H9 (cell line): ENCODE data around the gene CPNE8. TPM values are rescaled to one million over a fixed set of nuclear protein-coding genes. Genes with fewer than 3 reads are reported as not detected.

Source experiments
- DNase-seq: peaks from one replicate; pipeline ENCODE4 v3.0.0-alpha.2; 2017
- H2AFZ ChIP-seq: one replicate; pipeline ENCODE4 v1.6.1; 2013; ENCODE audit warnings: mild to moderate bottlenecking, low read length, control low read depth, moderate library complexity
- H2AK5ac ChIP-seq: 2 replicates; pipeline ENCODE4 v1.6.1; 2013; ENCODE audit warnings: low read length, control low read depth, mixed read lengths; ENCODE audit not compliant: insufficient read length
- H2BK120ac ChIP-seq: one replicate; pipeline ENCODE4 v1.6.1; 2013; ENCODE audit warnings: low read depth, mild to moderate bottlenecking, low read length, control low read depth, inconsistent platforms; ENCODE audit not compliant: poor library complexity, severe bottlenecking
- H2BK12ac ChIP-seq: 2 replicates; pipeline ENCODE4 v1.6.1; 2013; ENCODE audit warnings: low read length, control low read depth, mixed read lengths, low read depth; ENCODE audit not compliant: insufficient read length
- H2BK15ac ChIP-seq: 2 replicates; pipeline ENCODE4 v1.6.1; 2013; ENCODE audit warnings: low read depth, low read length, control low read depth
- H2BK20ac ChIP-seq: one replicate; pipeline ENCODE4 v1.6.1; 2013; ENCODE audit warnings: low read depth, mild to moderate bottlenecking, low read length, control low read depth, inconsistent platforms; ENCODE audit not compliant: poor library complexity, severe bottlenecking
- H2BK5ac ChIP-seq: 2 replicates; pipeline ENCODE4 v1.6.1; 2013; ENCODE audit warnings: low read length, control low read depth, mixed read lengths; ENCODE audit not compliant: insufficient read length
- H3K14ac ChIP-seq: 2 replicates; pipeline ENCODE4 v1.6.1; 2013; ENCODE audit warnings: low read length, control low read depth; ENCODE audit not compliant: insufficient read depth
- H3K18ac ChIP-seq: 2 replicates; pipeline ENCODE4 v1.6.1; 2013; ENCODE audit warnings: low read depth, mild to moderate bottlenecking, mixed read lengths, low read length, control low read depth; ENCODE audit not compliant: insufficient read length
- H3K23ac ChIP-seq: 2 replicates; pipeline ENCODE4 v1.6.1; 2013; ENCODE audit warnings: low read length, control low read depth, mixed read lengths, low read depth; ENCODE audit not compliant: insufficient read length
- H3K23me2 ChIP-seq: 2 replicates; pipeline ENCODE4 v1.6.1; 2013; ENCODE audit warnings: low read depth, mild to moderate bottlenecking, mixed read lengths, low read length, control low read depth; ENCODE audit not compliant: insufficient read length, poor library complexity, severe bottlenecking
- H3K27ac ChIP-seq: 2 replicates; pipeline ENCODE4 v1.5.1; 2013; ENCODE audit warnings: low read length, control low read depth, mixed read lengths, low read depth; ENCODE audit not compliant: insufficient read length
- H3K27me3 ChIP-seq: 2 replicates; pipeline ENCODE4 v1.6.1; 2013; ENCODE audit warnings: low read length, control low read depth, inconsistent platforms; ENCODE audit not compliant: insufficient read depth
- H3K4ac ChIP-seq: 2 replicates; pipeline ENCODE4 v1.6.1; 2013; ENCODE audit warnings: low read depth, mild to moderate bottlenecking, control low read depth, inconsistent platforms, low read length, moderate library complexity
- H3K4me1 ChIP-seq: 2 replicates; pipeline ENCODE4 v1.6.1; 2013; ENCODE audit warnings: low read length, control low read depth, inconsistent platforms; ENCODE audit not compliant: insufficient read depth
- H3K4me2 ChIP-seq: 2 replicates; pipeline ENCODE4 v1.6.1; 2013; ENCODE audit warnings: low read length, control low read depth, mixed read lengths; ENCODE audit not compliant: insufficient read length, insufficient read depth
- H3K56ac ChIP-seq: 2 replicates; pipeline ENCODE4 v1.6.1; 2013; ENCODE audit warnings: low read depth, mild to moderate bottlenecking, mixed read lengths, low read length, control low read depth; ENCODE audit not compliant: insufficient read length
- H3K79me1 ChIP-seq: 2 replicates; pipeline ENCODE4 v1.6.1; 2013; ENCODE audit warnings: low read depth, mild to moderate bottlenecking, moderate library complexity, low read length, control low read depth, inconsistent platforms; ENCODE audit not compliant: insufficient read depth, poor library complexity, severe bottlenecking
- H3K79me2 ChIP-seq: 2 replicates; pipeline ENCODE4 v1.6.1; 2013; ENCODE audit warnings: low read length, control low read depth, inconsistent platforms; ENCODE audit not compliant: insufficient read depth
- H3K9ac ChIP-seq: 2 replicates; pipeline ENCODE4 v1.6.1; 2013; ENCODE audit warnings: low read length, control low read depth, mixed read lengths; ENCODE audit not compliant: insufficient read length; ENCODE audit errors: extremely low read depth
- H3K9me3 ChIP-seq: one replicate; pipeline ENCODE4 v1.6.1; 2013; ENCODE audit warnings: low read depth, low read length, inconsistent platforms; ENCODE audit not compliant: control insufficient read depth
- H3T11ph ChIP-seq: one replicate; pipeline ENCODE4 v1.6.1; 2013; ENCODE audit warnings: mild to moderate bottlenecking, low read length, control low read depth, inconsistent platforms
- H4K20me1 ChIP-seq: one replicate; pipeline ENCODE4 v1.6.1; 2013; ENCODE audit not compliant: control insufficient read depth, insufficient read length, insufficient read depth
- H4K5ac ChIP-seq: 2 replicates; pipeline ENCODE4 v1.6.1; 2013; ENCODE audit warnings: low read depth, mild to moderate bottlenecking, mixed read lengths, low read length, control low read depth; ENCODE audit not compliant: insufficient read length
- H4K8ac ChIP-seq: replicated peaks from 2 replicates; pipeline ENCODE4 v1.6.1; 2013; ENCODE audit warnings: low read length, control low read depth, mixed read lengths, low read depth; ENCODE audit not compliant: insufficient read length
- H4K91ac ChIP-seq: 2 replicates; pipeline ENCODE4 v1.6.1; 2013; ENCODE audit warnings: low read depth, mild to moderate bottlenecking, moderate library complexity, mixed read lengths, low read length, control low read depth; ENCODE audit not compliant: insufficient read length
- H3K27ac Mint-ChIP-seq, 3 experiments: 2 replicates in 2 of 3; 3 replicates in 1 of 3; pipeline ENCODE4 v1.8.0; 2020 to 2021; ENCODE audit warnings: mixed read lengths in 3 of 3, mild to moderate bottlenecking in 1 of 3, moderate library complexity in 1 of 3
- H3K27me3 Mint-ChIP-seq: 2 replicates; pipeline ENCODE4 v1.8.0; 2021; ENCODE audit warnings: low read depth, mild to moderate bottlenecking, moderate library complexity, mixed read lengths
- H3K36me3 Mint-ChIP-seq, 3 experiments: 2 replicates in 2 of 3; 3 replicates in 1 of 3; pipeline ENCODE4 v1.8.0; 2020 to 2021; ENCODE audit warnings: low read depth in 3 of 3, mixed read lengths in 3 of 3; ENCODE audit not compliant: insufficient read depth in 1 of 3
- H3K4me1 Mint-ChIP-seq, 2 experiments: 2 replicates each; pipeline ENCODE4 v1.8.0; 2020; ENCODE audit warnings: mixed read lengths in 2 of 2
- H3K4me3 Mint-ChIP-seq, 2 experiments: 2 replicates in 1 of 2; 3 replicates in 1 of 2; pipeline ENCODE4 v1.8.0; 2020 to 2021; ENCODE audit warnings: mild to moderate bottlenecking in 2 of 2, mixed read lengths in 2 of 2, moderate library complexity in 1 of 2
- H3K9me3 Mint-ChIP-seq, 2 experiments: 2 replicates in 1 of 2; 3 replicates in 1 of 2; pipeline ENCODE4 v1.8.0; 2020; ENCODE audit warnings: mild to moderate bottlenecking in 2 of 2, mixed read lengths in 2 of 2, moderate library complexity in 1 of 2
- WGBS: extraction: QIAGEN DNeasy Blood & Tissue Kit; methylation state at CpG from one replicate; pipeline ENCODE4 v1.1.7; 2013; ENCODE audit warnings: missing lambda C conversion rate, low lambda C conversion rate, mixed read lengths; ENCODE audit not compliant: insufficient read length; ENCODE audit errors: extremely low coverage; 5-methylcytosine and 5-hydroxymethylcytosine counted together
- total RNA-seq: library from RNA; stranded (reverse); gene quantifications from 2 replicates; pipeline ENCODE4 v1.2.1, GENCODE V29; 2021
- TF ChIP-seq, protein P1 (sequence below): fragments of 200-600 bp; sonication (generic); conservative IDR thresholded peaks from 3 replicates; pipeline ENCODE4 v1.8.0; 2021; ENCODE audit warnings: antibody characterized with exemption, mild to moderate bottlenecking

The CPNE8 gene
- total RNA-seq, 1 experiment from 2014 or later: 1.9 TPM

DNA sequence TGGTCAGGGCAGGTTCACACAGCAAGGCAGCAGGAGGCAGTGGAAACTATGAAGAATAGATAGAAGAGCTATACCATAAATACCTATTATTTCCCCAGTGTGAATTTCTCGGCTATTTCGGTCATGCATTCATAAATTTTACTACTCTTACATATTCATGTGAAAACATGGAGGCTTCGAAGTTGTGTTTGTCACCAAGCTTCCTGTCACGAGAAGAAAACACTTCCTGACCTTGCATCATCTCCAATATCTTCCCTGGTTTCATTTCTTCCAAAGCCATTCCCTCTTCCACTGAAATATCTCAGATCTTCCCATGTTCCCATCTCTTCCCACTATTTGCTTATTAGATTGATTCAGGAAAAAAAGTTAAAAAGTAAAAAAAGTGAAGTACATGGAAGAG is 80.4 kb downstream of the CPNE8 start:
- Histone ChIP-seq H4K8ac (no peak overlapping the region), H4K5ac (no peak overlapping the region), H3T11ph (no peak overlapping the region), H3K79me1 (no peaks in the 10 kb centered on the region), H3K27me3 (no peaks in the 10 kb centered on the region), H3K4me2 (no peak overlapping the region), H3K56ac (no peak overlapping the region), H3K9ac (no peak overlapping the region), H3K79me2 (no peaks in the 10 kb centered on the region), H2BK15ac (no peak overlapping the region), H3K9me3 (no peaks in the 10 kb centered on the region), H3K27ac (no peak overlapping the region), H2BK20ac (no peak overlapping the region), H3K14ac (no peak overlapping the region), H3K4me1 (no peaks in the 10 kb centered on the region), H2AK5ac (no peak overlapping the region), H2BK5ac (no peak overlapping the region), H4K91ac (no peak overlapping the region), H2BK120ac (no peak overlapping the region), H2AFZ (no peak overlapping the region), H4K20me1 (no peaks in the 10 kb centered on the region), H3K23me2 (no peaks in the 10 kb centered on the region), H3K23ac (no peak overlapping the region), H3K18ac (no peak overlapping the region), H2BK12ac (no peak overlapping the region), H3K4ac (no peak overlapping the region)
- H3K9me3 Mint-ChIP-seq: no peaks in the 10 kb centered on the region
- no peak for DNase-seq
- TF ChIP-seq, protein P1, sequence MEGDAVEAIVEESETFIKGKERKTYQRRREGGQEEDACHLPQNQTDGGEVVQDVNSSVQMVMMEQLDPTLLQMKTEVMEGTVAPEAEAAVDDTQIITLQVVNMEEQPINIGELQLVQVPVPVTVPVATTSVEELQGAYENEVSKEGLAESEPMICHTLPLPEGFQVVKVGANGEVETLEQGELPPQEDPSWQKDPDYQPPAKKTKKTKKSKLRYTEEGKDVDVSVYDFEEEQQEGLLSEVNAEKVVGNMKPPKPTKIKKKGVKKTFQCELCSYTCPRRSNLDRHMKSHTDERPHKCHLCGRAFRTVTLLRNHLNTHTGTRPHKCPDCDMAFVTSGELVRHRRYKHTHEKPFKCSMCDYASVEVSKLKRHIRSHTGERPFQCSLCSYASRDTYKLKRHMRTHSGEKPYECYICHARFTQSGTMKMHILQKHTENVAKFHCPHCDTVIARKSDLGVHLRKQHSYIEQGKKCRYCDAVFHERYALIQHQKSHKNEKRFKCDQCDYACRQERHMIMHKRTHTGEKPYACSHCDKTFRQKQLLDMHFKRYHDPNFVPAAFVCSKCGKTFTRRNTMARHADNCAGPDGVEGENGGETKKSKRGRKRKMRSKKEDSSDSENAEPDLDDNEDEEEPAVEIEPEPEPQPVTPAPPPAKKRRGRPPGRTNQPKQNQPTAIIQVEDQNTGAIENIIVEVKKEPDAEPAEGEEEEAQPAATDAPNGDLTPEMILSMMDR: no peak
- no peak overlapping the region for H3K4me3 Mint-ChIP-seq
- no peak overlapping the region for H3K27ac Mint-ChIP-seq
- WGBS: no CpG with 5 or more reads among the region's 4 CpGs
- H3K36me3 Mint-ChIP-seq: no peaks in the 10 kb centered on the region; a peak in 1 of 7 replicates
- H3K27me3 Mint-ChIP-seq: no peaks in the 10 kb centered on the region
- H3K4me1 Mint-ChIP-seq: no peaks in the 10 kb centered on the region
